ENCODE data around the gene FECH.

The FECH gene

GRCh38 chr18:57579934-57580333, 6.6 kb downstream of the FECH start:
- no peak for DNase-seq

- no peak for DNase-seq
Observed at GRCh38 chr18:57576316-57576715, 10.2 kb downstream of the FECH start.

GRCh38 chr18:57575542-57575941, 11.0 kb downstream of the FECH start:
- no peak for DNase-seq

- no peak for DNase-seq
Observed at GRCh38 chr18:57574866-57575265, 11.6 kb downstream of the FECH start.

- DNase-seq = no peak
Observed at GRCh38 chr18:57570162-57570561, 16.3 kb downstream of the FECH start.

- no peak for DNase-seq
Observed at GRCh38 chr18:57569133-57569532, 17.4 kb downstream of the FECH start.

GRCh38 chr18:57561728-57562423, 24.6 kb downstream of the FECH start:
- DNase-seq = peak; percentile 61 to 82

GRCh38 chr18:57561261-57561660, 25.2 kb downstream of the FECH start:
- DNase-seq = no peak

- DNase-seq = no peak
Observed at GRCh38 chr18:57559314-57559713, 27.2 kb downstream of the FECH start.

GRCh38 chr18:57555134-57555533, 31.4 kb downstream of the FECH start:
- DNase-seq = no peak

GRCh38 chr18:57550510-57550909, 36.0 kb downstream of the FECH start:
- DNase-seq = no peak

GRCh38 chr18:57547260-57547659, 39.2 kb downstream of the FECH start:
- DNase-seq = no peak

- peak; percentile 9 to 21 for DNase-seq
Observed at GRCh38 chr18:57544936-57545660, 41.4 kb downstream of the FECH start.

- DNase-seq = no peak
Observed at GRCh38 chr18:57543560-57543959, 42.9 kb downstream of the FECH start.

GRCh38 chr18:57542812-57543427, 43.6 kb downstream of the FECH start:
- no peak for DNase-seq

- no peak for DNase-seq
Observed at GRCh38 chr18:57542126-57542525, 44.4 kb downstream of the FECH start.

- DNase-seq = no peak
Observed at GRCh38 chr18:57539702-57540101, 46.8 kb downstream of the FECH start.

- DNase-seq = no peak
Observed at GRCh38 chr18:57538614-57539013, 47.9 kb downstream of the FECH start.

GRCh38 chr18:57534511-57534909, 52.0 kb downstream of the FECH start:
- no peak for DNase-seq

- no peak for DNase-seq
Observed at GRCh38 chr18:57533868-57534510, 52.5 kb downstream of the FECH start.

- DNase-seq = peak; percentile 66 to 88
Observed at GRCh38 chr18:57533006-57533867, 53.3 kb downstream of the FECH start.

- no peak for DNase-seq
Observed at GRCh38 chr18:57529151-57529550, 57.4 kb downstream of the FECH start.
